Activated T-cell treated with anti-CD3 and anti-CD28 coated beads, Interleukin-2, amount 50 U/mL, for 72 hours (primary cell): Measurements from ENCODE around the gene CCT4. TPM values are rescaled to one million over a fixed set of nuclear protein-coding genes. Genes with fewer than 3 reads are reported as not detected.
"Not testable (repeated sequence)": the region's sequence is repeated elsewhere in the genome, so short reads cannot be mapped to it uniquely, and the experiment has no call there.

Experiments
- ATAC-seq, 2 donors: fragments of 150-1000 bp; cut with Tn5 transposase; replicated peaks in 1 of 2; 2 replicates each; pipeline ENCODE4 v1.10.0; 2021; ENCODE audit warnings: moderate library complexity in 2 of 2, mild to moderate bottlenecking in 1 of 2
- DNase-seq, 2 donors: peaks; one replicate each; pipeline ENCODE4 v3.0.0; 2021 to 2022; ENCODE audit warnings: mixed read lengths in 1 of 2
- H3K27ac Mint-ChIP-seq: one replicate; pipeline ENCODE4 v1.8.0; 2022; ENCODE audit warnings: mild to moderate bottlenecking, moderate library complexity, mixed read lengths
- H3K27me3 Mint-ChIP-seq: one replicate; pipeline ENCODE4 v1.8.0; 2022; ENCODE audit warnings: low read depth, mixed read lengths
- H3K36me3 Mint-ChIP-seq, 2 donors: one replicate each; pipeline ENCODE4 v1.8.0; 2022; ENCODE audit warnings: mixed read lengths in 2 of 2, mild to moderate bottlenecking in 1 of 2; ENCODE audit not compliant: insufficient read depth in 2 of 2
- H3K4me1 Mint-ChIP-seq: one replicate; pipeline ENCODE4 v1.8.0; 2022; ENCODE audit warnings: low read depth, mixed read lengths
- H3K4me3 Mint-ChIP-seq, 2 donors: one replicate each; pipeline ENCODE4 v1.8.0; 2022; ENCODE audit warnings: mild to moderate bottlenecking in 2 of 2, mixed read lengths in 2 of 2, moderate library complexity in 2 of 2
- H3K9me3 Mint-ChIP-seq, 2 donors: one replicate each; pipeline ENCODE4 v1.8.0; 2022; ENCODE audit warnings: mixed read lengths in 2 of 2
- total RNA-seq, 2 donors: library from RNA; stranded (reverse); gene quantifications; one replicate each; pipeline ENCODE4 v1.2.3, GENCODE V29; 2022

CCT4 gene
- total RNA-seq, 2 donors from 2014 or later: 251 to 300 TPM

GRCh38 chr2:61862085-61862484, 26.4 kb downstream of the CCT4 start:
- peaks cover 12 to 21% of the 10 kb centered on the region in 2 donors for H3K36me3 Mint-ChIP-seq
- no peak for DNase-seq
- H3K27ac Mint-ChIP-seq: no peak overlapping the region
- H3K4me1 Mint-ChIP-seq: peaks cover 7% of the 10 kb centered on the region
- no peaks in the 10 kb centered on the region for H3K27me3 Mint-ChIP-seq
- no peak overlapping the region for H3K4me3 Mint-ChIP-seq
- peaks cover 2% of the 10 kb centered on the region in 2 donors for H3K9me3 Mint-ChIP-seq
- no peak for ATAC-seq

- H3K36me3 Mint-ChIP-seq: peaks cover 1 to 2% of the 10 kb centered on the region in 2 donors
- DNase-seq (no peak), ATAC-seq (peak in 1 of 2 donors; percentile 8)
- H3K27me3 Mint-ChIP-seq: no peaks in the 10 kb centered on the region
- H3K27ac Mint-ChIP-seq: no peak overlapping the region
- peaks cover 33% of the 10 kb centered on the region for H3K4me1 Mint-ChIP-seq
- H3K9me3 Mint-ChIP-seq: peaks cover 1 to 2% of the 10 kb centered on the region in 2 donors
- peak overlapping the region in 1 of 2 donors; percentile 54 for H3K4me3 Mint-ChIP-seq
Observed at GRCh38 chr2:61857224-61857623, 31.2 kb downstream of the CCT4 start.

- Mint-ChIP-seq H3K4me1 (peaks cover 33% of the 10 kb centered on the region), H3K4me3 (peak overlapping the region; percentile 94 to 99), H3K9me3 (no peaks in the 10 kb centered on the region), H3K27me3 (no peaks in the 10 kb centered on the region), H3K27ac (no peak overlapping the region), H3K36me3 (no peaks in the 10 kb centered on the region)
- no peak for DNase-seq
- no peak for ATAC-seq
Observed at GRCh38 chr2:61855318-61855613, 33.2 kb downstream of the CCT4 start.

- Mint-ChIP-seq H3K27me3 (no peaks in the 10 kb centered on the region), H3K4me1 (peaks cover 33% of the 10 kb centered on the region), H3K4me3 (peak overlapping the region; percentile 94 to 99), H3K36me3 (no peaks in the 10 kb centered on the region), H3K9me3 (no peaks in the 10 kb centered on the region), H3K27ac (peak overlapping the region; percentile 39)
- peak; percentile 89 to 90 for ATAC-seq
- DNase-seq: peak; percentile 88 to 94
Observed at GRCh38 chr2:61854564-61855317, 33.7 kb downstream of the CCT4 start.

- Mint-ChIP-seq H3K9me3 (no peaks in the 10 kb centered on the region), H3K27me3 (no peaks in the 10 kb centered on the region), H3K4me3 (peak within 1 kb of the TSS; percentile 94 to 99), H3K4me1 (peaks cover 33% of the 10 kb centered on the region), H3K36me3 (no peaks in the 10 kb centered on the region), H3K27ac (peak within 1 kb of the TSS; percentile 70)
- DNase-seq: peak; percentile 85 to 88
- peak; percentile 79 to 87 for ATAC-seq
Observed at GRCh38 chr2:61853847-61854563, 34.5 kb downstream of the CCT4 start, which contains the start of gene FAM161A. TSS of gene FAM161A (minus strand) at chr2:61854060. CDS start at chr2:61854041, 19 bp downstream.

GRCh38 chr2:61853086-61853846, 35.2 kb downstream of the CCT4 start:
- Mint-ChIP-seq H3K9me3 (no peaks in the 10 kb centered on the region), H3K4me3 (peak overlapping the region; percentile 94 to 99), H3K36me3 (no peaks in the 10 kb centered on the region), H3K27ac (no peak overlapping the region), H3K4me1 (peaks cover 33% of the 10 kb centered on the region), H3K27me3 (no peaks in the 10 kb centered on the region)
- DNase-seq (peak in 1 of 2 donors; percentile 71), ATAC-seq (peak; percentile 59 to 60)

GRCh38 chr2:61851270-61851669, 37.2 kb downstream of the CCT4 start:
- H3K9me3 Mint-ChIP-seq, DNase-seq, H3K27me3 Mint-ChIP-seq, H3K4me3 Mint-ChIP-seq, ATAC-seq, H3K36me3 Mint-ChIP-seq, H3K27ac Mint-ChIP-seq: not testable (repeated sequence)
- H3K4me1 Mint-ChIP-seq: peaks cover 18% of the 10 kb centered on the region

GRCh38 chr2:61845320-61845719, 43.1 kb downstream of the CCT4 start:
- Mint-ChIP-seq H3K27ac (no peak overlapping the region), H3K27me3 (no peaks in the 10 kb centered on the region), H3K36me3 (no peaks in the 10 kb centered on the region), H3K4me3 (no peak overlapping the region), H3K9me3 (no peaks in the 10 kb centered on the region), H3K4me1 (no peaks in the 10 kb centered on the region)
- ATAC-seq: no peak
- no peak for DNase-seq

GRCh38 chr2:61841286-61841685, 47.2 kb downstream of the CCT4 start:
- Mint-ChIP-seq H3K27me3 (no peaks in the 10 kb centered on the region), H3K27ac (no peak overlapping the region), H3K4me3 (no peak overlapping the region), H3K4me1 (no peaks in the 10 kb centered on the region), H3K9me3 (no peaks in the 10 kb centered on the region), H3K36me3 (peaks cover 0 to 3% of the 10 kb centered on the region in 2 donors)
- ATAC-seq (no peak), DNase-seq (no peak)

GRCh38 chr2:61834893-61835292, 53.6 kb downstream of the CCT4 start:
- no peak for ATAC-seq
- no peak overlapping the region for H3K4me3 Mint-ChIP-seq
- H3K4me1 Mint-ChIP-seq: no peaks in the 10 kb centered on the region
- H3K27me3 Mint-ChIP-seq: no peaks in the 10 kb centered on the region
- peaks cover 3% of the 10 kb centered on the region in 2 donors for H3K36me3 Mint-ChIP-seq
- DNase-seq: no peak
- no peak overlapping the region for H3K27ac Mint-ChIP-seq
- H3K9me3 Mint-ChIP-seq: peaks cover 2% of the 10 kb centered on the region in 2 donors

GRCh38 chr2:61833971-61834370, 54.5 kb downstream of the CCT4 start:
- peaks cover 3% of the 10 kb centered on the region in 2 donors for H3K36me3 Mint-ChIP-seq
- H3K27me3 Mint-ChIP-seq: no peaks in the 10 kb centered on the region
- H3K4me1 Mint-ChIP-seq: no peaks in the 10 kb centered on the region
- H3K27ac Mint-ChIP-seq: no peak overlapping the region
- no peak for ATAC-seq
- no peak overlapping the region for H3K4me3 Mint-ChIP-seq
- DNase-seq: no peak
- H3K9me3 Mint-ChIP-seq: peaks cover 2% of the 10 kb centered on the region in 2 donors

GRCh38 chr2:61832183-61832841, 56.1 kb downstream of the CCT4 start:
- ATAC-seq (no peak), DNase-seq (no peak)
- H3K27ac Mint-ChIP-seq: no peak overlapping the region
- peaks cover 2% of the 10 kb centered on the region in 2 donors for H3K9me3 Mint-ChIP-seq
- no peaks in the 10 kb centered on the region for H3K4me1 Mint-ChIP-seq
- H3K27me3 Mint-ChIP-seq: no peaks in the 10 kb centered on the region
- peaks cover 3% of the 10 kb centered on the region in 2 donors for H3K36me3 Mint-ChIP-seq
- H3K4me3 Mint-ChIP-seq: no peak overlapping the region
